ENCODE data around the gene LRRC23.
A peak's percentile ranks its signal among the peaks of the same experiment; 100 is the strongest.

LRRC23 gene

DNA sequence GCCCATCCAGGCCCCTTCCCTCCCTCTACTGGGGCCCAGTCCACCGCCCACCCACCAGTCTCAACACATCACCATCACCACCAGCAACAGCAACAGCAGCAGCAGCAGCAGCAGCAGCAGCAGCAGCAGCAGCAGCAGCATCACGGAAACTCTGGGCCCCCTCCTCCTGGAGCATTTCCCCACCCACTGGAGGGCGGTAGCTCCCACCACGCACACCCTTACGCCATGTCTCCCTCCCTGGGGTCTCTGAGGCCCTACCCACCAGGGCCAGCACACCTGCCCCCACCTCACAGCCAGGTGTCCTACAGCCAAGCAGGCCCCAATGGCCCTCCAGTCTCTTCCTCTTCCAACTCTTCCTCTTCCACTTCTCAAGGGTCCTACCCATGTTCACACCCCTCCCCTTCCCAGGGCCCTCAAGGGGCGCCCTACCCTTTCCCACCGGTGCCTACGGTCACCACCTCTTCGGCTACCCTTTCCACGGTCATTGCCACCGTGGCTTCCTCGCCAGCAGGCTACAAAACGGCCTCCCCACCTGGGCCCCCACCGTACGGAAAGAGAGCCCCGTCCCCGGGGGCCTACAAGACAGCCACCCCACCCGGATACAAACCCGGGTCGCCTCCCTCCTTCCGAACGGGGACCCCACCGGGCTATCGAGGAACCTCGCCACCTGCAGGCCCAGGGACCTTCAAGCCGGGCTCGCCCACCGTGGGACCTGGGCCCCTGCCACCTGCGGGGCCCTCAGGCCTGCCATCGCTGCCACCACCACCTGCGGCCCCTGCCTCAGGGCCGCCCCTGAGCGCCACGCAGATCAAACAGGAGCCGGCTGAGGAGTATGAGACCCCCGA lies 32.2 kb downstream of the LRRC23 start:
- Histone ChIP-seq H3K27me3 (ENCODE audit: control insufficient read depth, insufficient read depth, low read length) (no peaks in the 10 kb centered on the region), H3K4me3 (ENCODE audit: low read depth, low read length) (peak overlapping the region; percentile 71), H3K9me3 (ENCODE audit: control insufficient read depth, insufficient read depth, low read length) (no peaks in the 10 kb centered on the region), H3K36me3 (ENCODE audit: control insufficient read depth, insufficient read depth, low read length) (peaks cover 44% of the 10 kb centered on the region), H3K4me1 (ENCODE audit: control insufficient read depth, insufficient read depth, low read length) (no peaks in the 10 kb centered on the region), H3K9ac (ENCODE audit: low read depth, low read length) (peak overlapping the region; percentile 32)

DNA sequence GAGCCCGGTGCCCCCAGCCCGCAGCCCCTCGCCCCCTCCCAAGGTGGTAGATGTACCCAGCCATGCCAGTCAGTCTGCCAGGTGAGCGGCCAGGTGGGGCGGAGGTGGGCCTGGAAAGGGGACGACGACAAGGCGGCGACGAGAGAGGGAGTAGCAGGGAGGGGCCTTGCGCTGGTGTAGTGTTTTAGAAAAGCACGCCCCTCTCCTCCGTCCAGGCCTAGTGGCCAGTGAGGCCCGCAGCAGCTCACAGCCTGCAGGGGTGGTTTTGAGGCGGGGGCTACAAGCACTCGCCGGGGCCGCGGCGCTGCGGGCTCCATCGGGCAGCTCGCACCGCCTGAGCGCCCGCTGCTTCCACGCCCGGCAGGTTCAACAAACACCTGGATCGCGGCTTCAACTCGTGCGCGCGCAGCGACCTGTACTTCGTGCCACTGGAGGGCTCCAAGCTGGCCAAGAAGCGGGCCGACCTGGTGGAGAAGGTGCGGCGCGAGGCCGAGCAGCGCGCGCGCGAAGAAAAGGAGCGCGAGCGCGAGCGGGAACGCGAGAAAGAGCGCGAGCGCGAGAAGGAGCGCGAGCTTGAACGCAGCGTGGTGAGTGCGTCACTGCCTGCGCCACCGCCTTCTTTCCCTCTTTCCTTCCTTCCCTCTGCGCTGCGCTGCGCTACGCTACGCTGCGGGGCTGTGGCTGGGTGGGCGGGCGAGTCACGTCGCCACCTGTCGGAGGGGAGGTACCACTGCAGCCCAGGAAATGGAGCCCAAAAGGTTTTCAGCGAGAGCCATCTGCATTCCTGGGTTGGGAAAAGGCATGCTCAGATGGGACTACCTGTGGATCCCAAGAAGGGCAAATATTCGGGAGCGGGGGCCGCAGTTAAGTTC lies 33.1 kb downstream of the LRRC23 start:
- Histone ChIP-seq H3K36me3 (ENCODE audit: control insufficient read depth, insufficient read depth, low read length) (peaks cover 44% of the 10 kb centered on the region), H3K4me3 (ENCODE audit: low read depth, low read length) (peak overlapping the region; percentile 71), H3K9me3 (ENCODE audit: control insufficient read depth, insufficient read depth, low read length) (no peaks in the 10 kb centered on the region), H3K27me3 (ENCODE audit: control insufficient read depth, insufficient read depth, low read length) (no peaks in the 10 kb centered on the region), H3K9ac (ENCODE audit: low read depth, low read length) (peak overlapping the region; percentile 97), H3K4me1 (ENCODE audit: control insufficient read depth, insufficient read depth, low read length) (peaks cover under 1% of the 10 kb centered on the region)

DNA sequence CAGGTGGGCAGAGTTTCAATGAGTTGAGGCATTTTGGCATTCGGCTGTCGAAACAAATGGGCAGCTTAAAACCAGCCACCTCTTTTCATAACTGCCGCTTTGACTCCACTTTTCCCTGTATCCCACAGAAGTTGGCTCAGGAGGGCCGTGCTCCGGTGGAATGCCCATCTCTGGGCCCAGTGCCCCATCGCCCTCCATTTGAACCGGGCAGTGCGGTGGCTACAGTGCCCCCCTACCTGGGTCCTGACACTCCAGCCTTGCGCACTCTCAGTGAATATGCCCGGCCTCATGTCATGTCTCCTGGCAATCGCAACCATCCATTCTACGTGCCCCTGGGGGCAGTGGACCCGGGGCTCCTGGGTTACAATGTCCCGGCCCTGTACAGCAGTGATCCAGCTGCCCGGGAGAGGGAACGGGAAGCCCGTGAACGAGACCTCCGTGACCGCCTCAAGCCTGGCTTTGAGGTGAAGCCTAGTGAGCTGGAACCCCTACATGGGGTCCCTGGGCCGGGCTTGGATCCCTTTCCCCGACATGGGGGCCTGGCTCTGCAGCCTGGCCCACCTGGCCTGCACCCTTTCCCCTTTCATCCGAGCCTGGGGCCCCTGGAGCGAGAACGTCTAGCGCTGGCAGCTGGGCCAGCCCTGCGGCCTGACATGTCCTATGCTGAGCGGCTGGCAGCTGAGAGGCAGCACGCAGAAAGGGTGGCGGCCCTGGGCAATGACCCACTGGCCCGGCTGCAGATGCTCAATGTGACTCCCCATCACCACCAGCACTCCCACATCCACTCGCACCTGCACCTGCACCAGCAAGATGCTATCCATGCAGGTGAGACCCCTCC lies 34.0 kb downstream of the LRRC23 start:
- Histone ChIP-seq H3K4me3 (ENCODE audit: low read depth, low read length) (peak overlapping the region; percentile 71), H3K36me3 (ENCODE audit: control insufficient read depth, insufficient read depth, low read length) (peaks cover 40% of the 10 kb centered on the region)

DNA sequence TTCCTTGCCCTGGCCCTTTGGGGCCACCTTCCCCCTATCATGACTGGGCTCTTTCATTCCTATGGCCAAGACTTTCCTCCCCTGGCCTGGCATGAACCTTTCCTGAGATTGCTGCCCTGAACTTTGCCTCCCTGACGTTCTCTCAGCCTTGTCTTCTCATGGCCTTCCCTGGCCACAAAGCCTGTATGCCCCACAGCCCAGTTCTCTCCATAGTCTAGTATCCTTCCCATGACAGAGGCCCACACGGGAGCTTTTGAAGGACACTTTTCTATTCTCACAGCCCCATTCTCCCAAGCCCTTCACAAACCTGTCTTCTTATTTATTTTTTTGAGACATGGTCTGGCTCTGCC lies 34.5 kb downstream of the LRRC23 start:
- Histone ChIP-seq H3K27me3 (ENCODE audit: control insufficient read depth, insufficient read depth, low read length) (no peaks in the 10 kb centered on the region), H3K36me3 (ENCODE audit: control insufficient read depth, insufficient read depth, low read length) (peaks cover 34% of the 10 kb centered on the region), H3K9ac (ENCODE audit: low read depth, low read length) (no peak overlapping the region), H3K4me3 (ENCODE audit: low read depth, low read length) (no peak overlapping the region), H3K9me3 (ENCODE audit: control insufficient read depth, insufficient read depth, low read length) (no peaks in the 10 kb centered on the region), H3K4me1 (ENCODE audit: control insufficient read depth, insufficient read depth, low read length) (peaks cover 4% of the 10 kb centered on the region)

More for the DNA sequence above, 34.0 kb downstream of the LRRC23 start:
- Histone ChIP-seq H3K4me1 (ENCODE audit: control insufficient read depth, insufficient read depth, low read length) (peaks cover 4% of the 10 kb centered on the region), H3K9me3 (ENCODE audit: control insufficient read depth, insufficient read depth, low read length) (no peaks in the 10 kb centered on the region), H3K27me3 (ENCODE audit: control insufficient read depth, insufficient read depth, low read length) (no peaks in the 10 kb centered on the region), H3K9ac (ENCODE audit: low read depth, low read length) (peak overlapping the region; percentile 71)

GRCh38 chr12:6941267-6941666 lies 36.6 kb downstream of the LRRC23 start:
- H3K9me3 ChIP-seq (ENCODE audit: control insufficient read depth, insufficient read depth, low read length) = no peaks in the 10 kb centered on the region
- H3K9ac ChIP-seq (ENCODE audit: low read depth, low read length) = no peak overlapping the region
- no peaks in the 10 kb centered on the region for H3K27me3 ChIP-seq (ENCODE audit: control insufficient read depth, insufficient read depth, low read length)
- peaks cover 15% of the 10 kb centered on the region for H3K4me1 ChIP-seq (ENCODE audit: control insufficient read depth, insufficient read depth, low read length)
- peaks cover 15% of the 10 kb centered on the region for H3K36me3 ChIP-seq (ENCODE audit: control insufficient read depth, insufficient read depth, low read length)
- H3K4me3 ChIP-seq (ENCODE audit: low read depth, low read length) = no peak overlapping the region

DNA sequence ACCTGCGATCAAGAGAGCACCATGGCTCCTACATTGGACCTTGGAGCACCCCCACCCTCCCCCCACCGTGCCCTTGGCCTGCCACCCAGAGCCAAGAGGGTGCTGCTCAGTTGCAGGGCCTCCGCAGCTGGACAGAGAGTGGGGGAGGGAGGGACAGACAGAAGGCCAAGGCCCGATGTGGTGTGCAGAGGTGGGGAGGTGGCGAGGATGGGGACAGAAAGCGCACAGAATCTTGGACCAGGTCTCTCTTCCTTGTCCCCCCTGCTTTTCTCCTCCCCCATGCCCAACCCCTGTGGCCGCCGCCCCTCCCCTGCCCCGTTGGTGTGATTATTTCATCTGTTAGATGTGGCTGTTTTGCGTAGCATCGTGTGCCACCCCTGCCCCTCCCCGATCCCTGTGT lies 37.2 kb downstream of the LRRC23 start:
- no peak overlapping the region for H3K9ac ChIP-seq (ENCODE audit: low read depth, low read length)
- no peaks in the 10 kb centered on the region for H3K9me3 ChIP-seq (ENCODE audit: control insufficient read depth, insufficient read depth, low read length)
- H3K4me1 ChIP-seq (ENCODE audit: control insufficient read depth, insufficient read depth, low read length) = peaks cover 15% of the 10 kb centered on the region
- no peak overlapping the region for H3K4me3 ChIP-seq (ENCODE audit: low read depth, low read length)
- H3K27me3 ChIP-seq (ENCODE audit: control insufficient read depth, insufficient read depth, low read length) = no peaks in the 10 kb centered on the region
- peaks cover 15% of the 10 kb centered on the region for H3K36me3 ChIP-seq (ENCODE audit: control insufficient read depth, insufficient read depth, low read length)

- H3K4me1 ChIP-seq (ENCODE audit: control insufficient read depth, insufficient read depth, low read length) = peaks cover 15% of the 10 kb centered on the region
These were observed 37.7 kb downstream of the LRRC23 start for GRCh38 chr12:6942331-6942665.

DNA sequence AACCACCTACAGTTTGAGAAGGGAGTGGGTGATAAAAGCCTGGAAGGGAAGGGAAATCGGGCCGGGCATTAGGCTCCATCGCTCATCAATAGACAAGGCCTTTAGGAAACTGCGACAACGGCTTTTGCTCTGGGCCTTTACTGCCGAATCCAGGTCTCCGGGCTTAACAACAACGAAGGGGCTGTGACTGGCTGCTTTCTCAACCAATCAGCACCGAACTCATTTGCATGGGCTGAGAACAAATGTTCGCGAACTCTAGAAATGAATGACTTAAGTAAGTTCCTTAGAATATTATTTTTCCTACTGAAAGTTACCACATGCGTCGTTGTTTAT lies 38.7 kb downstream of the LRRC23 start:
- H3K4me1 ChIP-seq (ENCODE audit: control insufficient read depth, insufficient read depth, low read length) = peaks cover 15% of the 10 kb centered on the region
- H3K36me3 ChIP-seq (ENCODE audit: control insufficient read depth, insufficient read depth, low read length) = peaks cover 15% of the 10 kb centered on the region
- peak overlapping the region; percentile 93 for H3K4me3 ChIP-seq (ENCODE audit: low read depth, low read length)
- peak overlapping the region; percentile 93 for H3K9ac ChIP-seq (ENCODE audit: low read depth, low read length)
- no peaks in the 10 kb centered on the region for H3K9me3 ChIP-seq (ENCODE audit: control insufficient read depth, insufficient read depth, low read length)
- no peaks in the 10 kb centered on the region for H3K27me3 ChIP-seq (ENCODE audit: control insufficient read depth, insufficient read depth, low read length)

More at GRCh38 chr12:6942331-6942665, 37.7 kb downstream of the LRRC23 start:
- H3K9ac ChIP-seq (ENCODE audit: low read depth, low read length) = no peak overlapping the region
- H3K36me3 ChIP-seq (ENCODE audit: control insufficient read depth, insufficient read depth, low read length) = peaks cover 15% of the 10 kb centered on the region
- H3K4me3 ChIP-seq (ENCODE audit: low read depth, low read length) = no peak overlapping the region
- no peaks in the 10 kb centered on the region for H3K9me3 ChIP-seq (ENCODE audit: control insufficient read depth, insufficient read depth, low read length)
- no peaks in the 10 kb centered on the region for H3K27me3 ChIP-seq (ENCODE audit: control insufficient read depth, insufficient read depth, low read length)

- Histone ChIP-seq H3K36me3 (ENCODE audit: control insufficient read depth, insufficient read depth, low read length) (peaks cover 11% of the 10 kb centered on the region), H3K4me3 (ENCODE audit: low read depth, low read length) (peak within 1 kb of the TSS; percentile 93), H3K27me3 (ENCODE audit: control insufficient read depth, insufficient read depth, low read length) (no peaks in the 10 kb centered on the region), H3K9ac (ENCODE audit: low read depth, low read length) (peak within 1 kb of the TSS; percentile 98), H3K9me3 (ENCODE audit: control insufficient read depth, insufficient read depth, low read length) (no peaks in the 10 kb centered on the region), H3K4me1 (ENCODE audit: control insufficient read depth, insufficient read depth, low read length) (peaks cover 15% of the 10 kb centered on the region)
These were observed 39.2 kb downstream of the LRRC23 start, which contains the start of the genes C12orf57 and RNU7-1 for GRCh38 chr12:6943722-6944380. Gene C12orf57 (plus strand): TSS chr12:6944022. CDS start chr12:6944122, 100 bp downstream. Gene RNU7-1 (plus strand): TSS chr12:6943816.

DNA sequence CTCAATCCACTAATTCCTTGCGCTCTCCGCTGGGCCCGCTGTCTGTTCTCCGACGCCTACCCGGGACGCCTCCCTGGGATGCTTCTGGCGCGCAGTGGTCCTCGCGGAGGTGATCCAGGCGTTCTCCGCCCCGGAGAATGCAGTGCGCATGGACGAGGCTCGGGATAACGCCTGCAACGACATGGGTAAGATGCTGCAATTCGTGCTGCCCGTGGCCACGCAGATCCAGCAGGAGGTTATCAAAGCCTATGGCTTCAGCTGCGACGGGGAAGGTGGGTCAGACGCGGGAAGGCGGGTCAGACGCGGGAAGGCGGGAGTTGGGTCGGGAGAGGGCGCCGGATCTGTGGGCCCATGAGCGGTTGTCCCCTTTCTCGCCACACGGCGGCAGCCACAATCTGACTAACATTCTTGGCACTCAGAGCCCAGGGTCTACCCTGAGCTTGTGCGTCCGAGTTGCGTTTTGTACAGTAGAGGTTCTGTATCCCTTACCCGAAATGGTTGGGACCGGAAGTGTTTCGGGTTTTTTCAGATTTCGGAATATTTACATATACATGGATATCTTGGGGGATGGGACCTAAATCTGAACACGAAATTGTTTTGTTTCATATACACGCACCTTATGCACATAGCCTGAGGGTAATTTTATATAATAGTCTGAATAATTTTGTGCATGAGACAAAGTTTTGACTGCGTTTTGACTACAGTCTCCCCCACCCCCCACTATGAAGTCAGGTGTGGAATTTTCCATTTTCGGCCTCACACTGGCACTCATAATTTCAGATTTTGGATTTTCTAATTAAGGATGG lies 40.0 kb downstream of the LRRC23 start:
- H3K9ac ChIP-seq (ENCODE audit: low read depth, low read length) = peak overlapping the region; percentile 98
- peak overlapping the region; percentile 93 for H3K4me3 ChIP-seq (ENCODE audit: low read depth, low read length)
- H3K36me3 ChIP-seq (ENCODE audit: control insufficient read depth, insufficient read depth, low read length) = peaks cover 6% of the 10 kb centered on the region
- H3K9me3 ChIP-seq (ENCODE audit: control insufficient read depth, insufficient read depth, low read length) = no peaks in the 10 kb centered on the region
- no peaks in the 10 kb centered on the region for H3K27me3 ChIP-seq (ENCODE audit: control insufficient read depth, insufficient read depth, low read length)
- H3K4me1 ChIP-seq (ENCODE audit: control insufficient read depth, insufficient read depth, low read length) = peaks cover 15% of the 10 kb centered on the region
